K562 (cell line): Measurements from ENCODE around the gene TSPAN14. TPM values are rescaled to one million over a fixed set of nuclear protein-coding genes. Genes with fewer than 3 reads are reported as not detected.
A peak's percentile ranks its signal among the peaks of the same experiment; 100 is the strongest.

Experiments used
- ARID1B ChIP-seq: fragments of 450-650 bp; IDR thresholded peaks from 2 replicates; pipeline ENCODE4 v1.6.1; 2016; ENCODE audit warnings: antibody characterized with exemption, mild to moderate bottlenecking, inconsistent platforms
- CHD4 ChIP-seq: fragments of 200-600 bp; sonication (generic); IDR thresholded peaks from 3 replicates; pipeline ENCODE4 v1.6.1; 2012; ENCODE audit warnings: low read depth, mild to moderate bottlenecking, mixed read lengths, low read length, inconsistent platforms; ENCODE audit not compliant: insufficient read depth, insufficient replicate concordance, poor library complexity, severe bottlenecking
- DMBX1 ChIP-seq: fragments of 250-450 bp; sonication (Bioruptor Pico); IDR thresholded peaks from 2 replicates; pipeline ENCODE4 v1.8.0; 2022; ENCODE audit warnings: inconsistent platforms, mild to moderate bottlenecking, moderate library complexity, borderline replicate concordance
- EZH2 ChIP-seq: IDR thresholded peaks from 2 replicates; pipeline ENCODE4 v1.6.1; 2012; ENCODE audit warnings: low read depth, mild to moderate bottlenecking, inconsistent platforms, low read length, borderline replicate concordance
- FOXA3 ChIP-seq, 2 experiments: fragments of 450-650 bp in 1 of 2; sonication (generic) in 1 of 2; formaldehyde crosslinking; IDR thresholded peaks in 1 of 2; conservative IDR thresholded peaks in 1 of 2; 2 replicates each; pipeline versions ENCODE4 v1.4.0 to v1.8.0; 2020 to 2022; ENCODE audit warnings: mild to moderate bottlenecking in 2 of 2, missing genetic modification reagents in 1 of 2
- HDAC2 ChIP-seq: fragments of 450-650 bp; IDR thresholded peaks from 2 replicates; pipeline ENCODE4 v1.6.1; 2016; ENCODE audit warnings: mild to moderate bottlenecking
- HDAC3 ChIP-seq: fragments of 450-650 bp; IDR thresholded peaks from 2 replicates; pipeline ENCODE4 v1.6.1; 2018; ENCODE audit warnings: borderline replicate concordance, mild to moderate bottlenecking, moderate library complexity; ENCODE audit not compliant: partially characterized antibody
- LARP7 ChIP-seq: fragments of 450-650 bp; IDR thresholded peaks from 2 replicates; pipeline ENCODE4 v1.6.1; 2016
- MLX ChIP-seq, 2 experiments: fragments of 450-650 bp in 1 of 2; sonication (generic) in 1 of 2; formaldehyde crosslinking; conservative IDR thresholded peaks; 2 replicates each; pipeline versions ENCODE4 v1.4.0 to v1.8.1; 2020 to 2022; ENCODE audit warnings: mild to moderate bottlenecking in 1 of 2, missing genetic modification reagents in 1 of 2
- MTA3 ChIP-seq: fragments of 450-650 bp; formaldehyde crosslinking; IDR thresholded peaks from 2 replicates; pipeline ENCODE4 v1.6.1; 2017; ENCODE audit warnings: mild to moderate bottlenecking, borderline replicate concordance
- MYNN ChIP-seq, 2 experiments: sonication (generic); formaldehyde crosslinking in 1 of 2; IDR thresholded peaks; 2 replicates each; pipeline versions ENCODE4 v1.5.0 to v1.6.1; 2016 to 2020; ENCODE audit warnings: antibody characterized with exemption in 1 of 2, missing genetic modification reagents in 1 of 2
- NFIC ChIP-seq: fragments of 450-650 bp; IDR thresholded peaks from 2 replicates; pipeline ENCODE4 v1.6.1; 2017; ENCODE audit warnings: mild to moderate bottlenecking, inconsistent platforms
- PHTF2 ChIP-seq: fragments of 250-450 bp; sonication (Bioruptor Pico); IDR thresholded peaks from 2 replicates; pipeline ENCODE4 v1.5.0; 2021; ENCODE audit warnings: mild to moderate bottlenecking
- RCOR1 ChIP-seq, 2 experiments: IDR thresholded peaks; 2 replicates each; pipeline ENCODE4 v1.6.1; 2012; ENCODE audit warnings: low read depth in 2 of 2, low read length in 2 of 2, borderline replicate concordance in 1 of 2, improper control_type of control experiment in 1 of 2
- TAL1 ChIP-seq: fragments of 450-650 bp; IDR thresholded peaks from 2 replicates; pipeline ENCODE4 v1.6.1; 2016; ENCODE audit warnings: mild to moderate bottlenecking
- TCF7L2 ChIP-seq: fragments of 150-350 bp; IDR thresholded peaks from 2 replicates; pipeline ENCODE4 v1.6.1; 2016; ENCODE audit warnings: low read depth, mild to moderate bottlenecking, low read length, moderate library complexity
- U2AF2 ChIP-seq: fragments of 200-400 bp; formaldehyde crosslinking; optimal IDR thresholded peaks from 2 replicates; pipeline ENCODE3; 2017; ENCODE audit warnings: low read depth, mild to moderate bottlenecking, low read length
- ZNF146 ChIP-seq: IDR thresholded peaks from one replicate; pipeline ENCODE4 v1.6.1; 2018; ENCODE audit warnings: missing compliant biosample characterization; ENCODE audit not compliant: unreplicated experiment
- ZNF644 ChIP-seq: fragments of 200-800 bp; sonication (Bioruptor generic); IDR thresholded peaks from 2 replicates; pipeline ENCODE4 v1.6.1; 2016; ENCODE audit warnings: low read depth, missing genetic modification characterization, missing compliant biosample characterization
- ZNF717 ChIP-seq: fragments of 250-450 bp; sonication (Bioruptor Pico); IDR thresholded peaks from 2 replicates; pipeline ENCODE4 v1.5.0; 2021
- polyA plus RNA-seq, 8 experiments: library from polyadenylated mRNA; depleted of rRNA in 4 of 8; stranded (reverse) in 5 of 8; unstranded in 3 of 8; fragments of >200 nt; fragmentation: Nextera tagmentation in 2 of 8; fragmentation: Illumina TruSeq in 1 of 8; extraction: Ambion mirVana in 2 of 8; extraction: Trizol in 1 of 8; gene quantifications; 2 replicates each; pipeline versions ENCODE4 v1.2.1 to v1.2.3, GENCODE V29; 2011 to 2014; ENCODE audit warnings: inconsistent platforms in 1 of 8, missing spikeins in 1 of 8
- total RNA-seq, 7 experiments: library from RNA; depleted of rRNA in 6 of 7; stranded (reverse); fragments of >200 nt in 6 of 7; fragmentation: Illumina TruSeq in 2 of 7; extraction: Trizol in 2 of 7; gene quantifications; 2 replicates each; pipeline versions ENCODE4 v1.2.1 to v1.2.3, GENCODE V29; 2011 to 2021; ENCODE audit warnings: low replicate concordance in 1 of 7
- TF ChIP-seq, protein P1 (sequence below): fragments of 450-650 bp; IDR thresholded peaks from 2 replicates; pipeline ENCODE4 v1.6.1; 2016; ENCODE audit warnings: missing biosample characterization, missing genetic modification characterization
- TF ChIP-seq, protein P2 (sequence below): fragments of 250-450 bp; sonication (Bioruptor Pico); IDR thresholded peaks from 2 replicates; pipeline ENCODE4 v1.5.0; 2021; ENCODE audit warnings: mild to moderate bottlenecking, moderate library complexity

Gene TSPAN14
- total and polyA plus RNA-seq, 9 of the 15 experiments (the other 6 are each of a cell fraction or from before 2014, with no cell fraction given) = 5.8 to 92.9 (median 23.3) TPM

DNA sequence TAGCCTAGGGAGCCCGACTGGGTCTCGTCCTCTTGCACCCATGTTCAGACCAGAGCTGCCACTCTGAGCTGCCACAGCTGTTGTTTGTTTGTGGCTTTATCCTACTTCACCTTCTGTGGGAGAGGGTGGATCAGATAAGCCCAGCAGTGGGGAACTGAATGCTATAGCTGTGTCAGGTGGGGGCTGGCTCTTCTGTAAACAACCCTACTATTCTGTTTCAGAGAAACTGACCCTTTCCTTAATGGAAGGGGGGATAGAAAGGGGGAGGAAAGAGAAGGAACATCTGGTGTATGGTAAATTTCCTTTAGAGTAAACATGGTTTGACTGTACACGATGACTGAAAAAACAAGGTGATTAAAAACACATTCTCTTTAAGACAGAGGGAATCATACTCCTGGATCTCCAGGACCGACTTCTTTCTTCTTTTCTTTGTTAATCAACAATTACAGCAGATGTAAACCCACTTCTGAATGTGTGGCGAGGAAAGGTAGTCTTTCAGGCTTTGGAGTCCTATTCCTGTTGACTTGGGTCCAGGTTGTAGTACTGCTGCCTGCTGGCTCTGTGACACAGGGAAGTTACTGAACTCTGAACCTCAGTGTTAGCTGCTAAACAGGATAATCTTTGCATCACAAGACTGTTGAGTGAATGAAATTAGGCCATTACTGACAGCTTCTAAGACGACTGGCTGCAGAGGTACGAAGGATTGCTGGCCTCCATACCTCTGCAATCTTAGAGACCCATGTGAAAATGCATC lies 39.8 kb upstream of the TSPAN14 start (continued):
- TF ChIP-seq ZNF644 (tag) (0 out of 2 replicates have a peak, but pooled peaks have one; percentile 29), RCOR1 (IDR thresholded peaks at IDR 0.05; ENCODE audit: borderline replicate concordance in 1 of 2, low read depth in 2 of 2, low read length in 2 of 2) (0 out of 4 replicates have a peak, but pooled peaks of 1 of the 2 experiments have one; percentile 40), HDAC3 (no peak), ZNF146 (CRISPR knock-in tag) (no peak), MYNN (IDR thresholded peaks at IDR 0.05) (no peak), MYNN (CRISPR knock-in tag; IDR thresholded peaks at IDR 0.05) (no peak), MTA3 (no peak), EZH2 (no peak), CHD4 (no peak), PHTF2 (CRISPR knock-in tag) (no peak), DMBX1 (CRISPR knock-in tag) (no peak), ARID1B (peak; percentile 83), TAL1 (peak; percentile 72), NFIC (peak; percentile 40; the same call in 1 of the 2 replicates), TCF7L2 (no peak), FOXA3 (CRISPR knock-in tag; conservative IDR thresholded peaks at IDR 0.05 in 1 of 2, IDR thresholded peaks at IDR 0.05 in 1 of 2) (peak in 1 of 2 experiments; percentile 77; a peak in 3 of 4 replicates), HDAC2 (no peak), MLX (CRISPR knock-in tag; conservative IDR thresholded peaks at IDR 0.05) (no peak), ZNF717 (CRISPR knock-in tag) (no peak), LARP7 (no peak), U2AF2 (no peak)
- TF ChIP-seq, protein P1, sequence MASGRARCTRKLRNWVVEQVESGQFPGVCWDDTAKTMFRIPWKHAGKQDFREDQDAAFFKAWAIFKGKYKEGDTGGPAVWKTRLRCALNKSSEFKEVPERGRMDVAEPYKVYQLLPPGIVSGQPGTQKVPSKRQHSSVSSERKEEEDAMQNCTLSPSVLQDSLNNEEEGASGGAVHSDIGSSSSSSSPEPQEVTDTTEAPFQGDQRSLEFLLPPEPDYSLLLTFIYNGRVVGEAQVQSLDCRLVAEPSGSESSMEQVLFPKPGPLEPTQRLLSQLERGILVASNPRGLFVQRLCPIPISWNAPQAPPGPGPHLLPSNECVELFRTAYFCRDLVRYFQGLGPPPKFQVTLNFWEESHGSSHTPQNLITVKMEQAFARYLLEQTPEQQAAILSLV (tag) = no peak
- TF ChIP-seq, protein P2, sequence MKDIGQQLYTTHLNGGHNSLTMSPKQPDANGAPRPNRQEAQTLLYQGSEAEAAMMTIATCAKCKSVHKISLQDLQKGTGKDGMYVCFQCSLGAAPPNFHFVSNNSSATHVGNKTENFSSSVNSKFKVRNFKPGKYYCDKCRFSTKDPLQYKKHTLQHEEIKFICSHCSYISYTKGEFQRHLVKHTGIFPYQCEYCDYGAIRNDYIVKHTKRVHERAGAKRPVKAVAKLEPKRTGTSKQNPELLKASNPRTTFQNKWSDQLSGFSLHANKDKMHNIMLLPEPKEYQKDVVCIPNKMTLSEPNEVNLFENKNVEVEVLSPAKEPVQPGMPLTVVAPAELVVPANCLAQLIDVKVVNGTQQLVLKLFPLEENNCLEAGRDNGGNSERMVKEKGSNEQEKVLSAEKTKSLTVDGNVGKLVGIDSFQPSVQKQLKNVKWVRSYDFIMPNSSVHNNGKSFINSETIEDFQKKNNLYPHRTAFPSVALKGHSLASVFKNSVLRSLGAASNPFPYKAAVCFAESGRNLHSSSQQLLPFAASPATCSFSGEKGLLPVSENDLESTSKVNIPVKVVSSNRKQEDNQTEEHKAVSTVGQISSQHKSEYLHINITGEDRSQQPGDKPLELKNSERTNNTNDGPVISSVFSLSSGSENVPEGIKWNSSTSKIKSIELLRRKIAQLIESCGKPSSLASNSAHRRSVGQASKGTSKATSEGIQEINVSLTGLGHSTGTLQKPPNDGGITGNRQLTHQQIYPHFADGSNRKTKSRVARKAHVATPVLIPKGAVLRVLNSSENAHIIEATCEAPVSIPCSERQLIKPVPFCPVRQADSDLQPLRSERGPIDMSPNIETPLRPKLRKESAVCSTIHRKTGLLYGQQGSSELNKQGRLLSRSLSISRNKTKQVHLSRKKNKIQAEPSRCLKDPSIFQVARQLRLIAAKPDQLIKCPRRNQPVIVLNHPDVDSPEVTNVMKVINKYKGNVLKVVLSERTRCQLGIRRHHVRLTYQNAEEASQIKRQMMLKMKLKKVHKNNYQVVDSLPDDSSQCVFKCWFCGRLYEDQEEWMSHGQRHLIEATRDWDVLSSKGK (CRISPR knock-in tag) = no peak
